HG02678 (cell line): ENCODE results near the gene GLT6D1.

Experiments used
- ATAC-seq: cut with Tn5 transposase; IDR thresholded peaks from one replicate; pipeline ENCODE4 v1.9.1; 2021; ENCODE audit warnings: mild to moderate bottlenecking, moderate library complexity; ENCODE audit not compliant: unreplicated experiment

GLT6D1 gene

DNA sequence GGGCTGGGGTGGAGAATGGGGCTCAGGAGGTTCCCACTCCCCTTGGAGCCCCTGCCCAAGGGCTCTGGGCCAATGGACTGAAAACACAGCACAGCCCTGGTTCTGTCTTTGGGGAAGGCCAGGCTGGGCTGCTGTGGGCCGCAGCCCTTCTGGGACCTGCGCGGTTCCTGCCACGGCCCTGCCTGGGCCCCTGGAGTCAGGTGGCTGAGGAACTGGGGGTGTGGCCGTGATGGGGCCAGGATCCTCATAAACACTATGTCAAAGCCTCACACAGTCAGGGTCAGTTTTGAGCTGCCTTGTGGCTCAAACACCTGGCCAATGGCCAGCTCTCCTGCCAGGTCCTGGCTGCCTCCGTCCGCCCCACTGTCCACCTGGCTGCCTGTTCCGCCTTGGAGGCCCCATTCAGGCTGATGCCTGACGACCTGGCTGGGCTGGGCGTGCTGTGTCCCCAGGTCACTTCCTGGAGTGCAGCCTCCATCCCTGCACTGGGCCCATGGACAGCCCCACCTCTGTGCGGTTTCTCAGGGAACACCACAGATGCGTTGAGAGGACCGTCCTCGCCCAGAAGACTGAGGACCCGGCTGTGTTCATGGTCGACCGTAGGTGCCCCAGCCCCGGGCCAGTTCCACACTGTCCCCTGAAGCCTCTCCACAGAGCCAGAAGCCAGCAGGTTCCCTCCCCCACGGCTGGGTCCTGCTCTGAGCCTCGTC lies 50.3 kb downstream of the GLT6D1 start:
- no peak for ATAC-seq

DNA sequence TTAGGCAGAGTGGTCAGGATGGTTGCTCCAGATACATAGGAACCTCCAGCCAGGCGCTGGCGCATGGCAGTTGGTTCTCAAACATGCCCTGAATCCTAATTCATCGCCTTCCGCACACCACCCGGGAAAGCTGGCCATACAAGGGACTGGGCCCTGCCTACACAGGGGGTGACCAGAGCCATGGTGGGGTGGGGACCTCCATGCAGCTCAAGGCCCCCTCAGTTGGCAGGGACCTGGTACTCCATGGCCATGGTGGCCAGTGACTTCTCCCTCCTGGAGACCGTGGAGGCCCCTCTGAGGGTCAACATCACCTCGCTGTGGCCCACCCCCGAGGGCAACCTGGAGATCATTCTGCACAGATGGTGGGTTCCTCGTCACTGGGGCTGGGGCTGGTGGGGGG lies 51.0 kb downstream of the GLT6D1 start:
- no peak for ATAC-seq

DNA sequence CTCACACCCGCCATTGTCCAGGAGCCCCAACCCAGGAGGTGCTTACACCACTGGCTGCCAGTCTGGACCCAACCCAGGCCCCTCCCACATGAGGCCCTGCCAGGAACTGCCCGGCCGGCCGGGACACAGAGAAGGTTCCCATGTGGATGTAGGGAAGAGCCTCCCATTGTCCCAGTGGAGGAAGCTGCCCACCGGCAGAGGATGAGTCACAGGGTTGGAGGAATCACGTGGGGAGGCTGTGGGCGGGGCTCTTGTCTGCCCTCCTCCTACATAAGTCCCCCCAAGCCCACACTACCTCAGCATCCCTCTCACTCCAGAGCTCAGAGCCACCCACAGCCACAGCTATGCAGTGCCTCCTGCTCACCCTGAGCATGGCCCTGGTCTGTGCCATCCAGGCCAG lies 51.7 kb downstream of the GLT6D1 start:
- no peak for ATAC-seq

DNA sequence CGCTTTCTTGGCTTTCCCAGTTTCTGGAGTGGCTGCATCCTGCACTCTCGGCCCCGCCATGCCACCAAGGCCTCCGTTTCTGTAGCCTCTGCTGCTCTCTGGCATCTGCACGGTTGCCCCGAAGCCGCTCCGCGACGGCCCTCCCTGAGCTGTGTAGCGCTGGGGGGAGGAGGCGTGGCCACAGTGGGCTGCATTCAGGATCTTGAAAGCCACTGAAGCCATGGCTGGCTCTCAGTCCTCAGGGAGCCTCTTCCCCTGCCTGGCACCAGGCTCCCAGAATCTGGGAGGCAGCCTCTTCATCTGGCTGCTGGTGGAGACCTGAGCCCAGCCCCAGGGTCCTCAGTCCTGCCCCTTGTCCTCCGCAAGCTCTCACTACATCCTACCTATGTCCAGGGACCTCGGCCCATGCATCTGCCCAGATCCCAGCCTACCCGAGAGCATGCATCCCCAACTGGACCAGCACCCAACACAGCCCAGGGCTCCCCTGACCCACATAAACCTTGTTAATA lies 52.7 kb downstream of the GLT6D1 start:
- no peak for ATAC-seq

DNA sequence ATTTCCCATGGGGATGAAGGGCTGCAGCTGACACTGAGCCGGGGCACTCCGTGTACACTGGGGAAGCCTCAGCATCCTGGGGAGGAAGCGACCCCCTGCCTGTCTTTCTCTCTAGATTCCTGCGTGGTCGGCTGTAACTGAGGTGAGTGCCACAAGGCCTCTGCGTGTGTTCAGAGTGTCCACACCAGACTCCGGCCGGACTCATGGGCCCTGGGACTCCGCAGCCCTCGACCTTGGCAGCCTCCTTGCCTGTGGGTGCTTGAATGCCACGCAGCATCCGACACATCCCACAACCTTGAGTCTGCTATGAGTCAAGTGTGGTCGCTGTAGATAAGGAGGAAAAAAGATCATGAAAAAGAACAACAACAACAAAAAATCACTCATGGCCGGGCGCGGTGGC lies 54.4 kb downstream of the GLT6D1 start:
- no peak for ATAC-seq

DNA sequence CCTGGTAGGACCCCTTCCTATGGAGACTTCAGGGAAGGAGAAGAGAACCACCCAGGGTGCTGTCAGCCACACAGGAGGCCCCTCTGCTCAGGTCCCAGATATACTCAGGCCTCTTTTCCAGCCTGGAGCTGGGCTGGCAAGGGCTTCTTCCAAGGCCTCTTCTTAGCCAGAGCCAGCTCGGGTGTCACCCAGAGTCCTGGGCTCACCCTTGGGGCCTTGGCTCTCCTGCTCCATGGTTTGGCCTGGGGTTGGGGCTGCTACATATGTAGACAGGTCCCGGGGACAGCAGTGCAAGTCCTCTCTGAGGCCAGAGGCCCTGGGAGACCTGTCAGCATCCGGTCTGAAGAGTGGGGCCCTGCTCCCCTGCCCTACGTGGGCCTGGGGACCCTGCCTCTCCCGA lies 55.0 kb downstream of the GLT6D1 start:
- ATAC-seq, result no peak

DNA sequence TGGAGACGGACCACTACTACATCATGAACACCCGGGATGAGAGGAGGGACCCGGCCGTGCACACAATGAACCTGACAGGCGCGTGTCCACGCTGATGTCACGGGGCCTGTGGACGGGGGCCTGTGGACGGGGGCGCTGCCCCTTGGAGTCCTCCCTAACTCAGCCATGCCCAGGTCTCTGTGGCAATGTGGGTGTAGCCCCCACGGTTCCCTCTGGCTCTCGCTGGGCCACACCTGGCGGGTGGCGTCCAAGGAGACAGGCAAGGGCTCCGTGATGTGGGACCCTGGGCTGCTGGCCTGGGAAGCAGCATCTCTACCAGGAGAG lies 55.7 kb downstream of the GLT6D1 start:
- no peak for ATAC-seq

DNA sequence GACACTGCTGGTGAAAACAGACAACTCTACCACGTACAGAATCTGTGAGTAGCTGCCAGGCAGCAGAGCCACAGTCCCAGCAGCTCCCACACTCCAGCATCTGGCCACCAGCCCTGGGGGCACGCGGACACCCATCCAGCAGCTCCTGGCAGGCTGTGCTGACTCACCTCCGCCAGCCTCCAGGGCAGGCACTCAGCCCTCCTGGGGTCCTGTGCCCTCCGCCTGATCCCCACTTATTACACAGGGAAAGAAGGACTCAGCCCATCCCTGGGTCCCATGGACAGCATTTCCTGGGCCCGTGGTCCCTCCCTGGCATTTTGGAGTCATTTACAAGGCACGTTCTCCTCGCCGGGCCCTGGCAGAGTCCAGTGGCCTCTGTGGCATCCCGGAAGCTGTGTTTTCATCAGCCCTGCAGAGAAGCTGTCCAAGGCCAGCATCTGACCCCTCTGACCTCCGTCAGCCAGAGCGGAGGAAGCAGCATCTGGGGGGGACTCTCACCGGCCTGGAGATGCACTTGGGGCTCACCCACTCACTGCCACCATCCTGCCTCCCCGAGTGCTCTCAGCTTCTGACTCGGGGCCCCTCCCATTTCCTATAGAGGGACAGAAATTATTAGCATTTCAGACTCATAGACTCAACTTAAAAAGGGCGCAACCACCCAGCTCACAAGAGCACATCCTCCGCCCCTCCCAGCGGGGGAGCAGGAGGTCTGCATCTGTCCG lies 56.2 kb downstream of the GLT6D1 start:
- ATAC-seq, result no peak

DNA sequence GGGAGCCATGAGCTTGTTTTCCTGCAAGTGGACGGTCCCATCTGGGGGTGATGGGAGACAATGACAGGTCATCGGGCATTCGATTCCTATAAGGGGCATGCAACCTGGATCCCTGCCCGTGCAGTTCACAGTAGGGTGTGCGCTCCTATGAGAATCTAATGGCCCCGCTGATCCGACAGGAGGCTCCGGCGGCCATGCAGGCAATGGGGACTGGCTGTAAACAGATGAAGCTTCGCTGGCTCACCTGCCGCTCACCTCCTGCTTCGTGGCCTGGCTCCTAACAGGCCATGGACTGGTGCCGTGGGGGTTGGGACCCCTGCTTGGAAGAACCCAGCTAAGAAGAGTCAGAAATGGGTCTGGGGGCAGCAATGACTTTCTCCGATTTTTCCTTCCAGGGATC lies 56.8 kb downstream of the GLT6D1 start:
- ATAC-seq, result no peak

DNA sequence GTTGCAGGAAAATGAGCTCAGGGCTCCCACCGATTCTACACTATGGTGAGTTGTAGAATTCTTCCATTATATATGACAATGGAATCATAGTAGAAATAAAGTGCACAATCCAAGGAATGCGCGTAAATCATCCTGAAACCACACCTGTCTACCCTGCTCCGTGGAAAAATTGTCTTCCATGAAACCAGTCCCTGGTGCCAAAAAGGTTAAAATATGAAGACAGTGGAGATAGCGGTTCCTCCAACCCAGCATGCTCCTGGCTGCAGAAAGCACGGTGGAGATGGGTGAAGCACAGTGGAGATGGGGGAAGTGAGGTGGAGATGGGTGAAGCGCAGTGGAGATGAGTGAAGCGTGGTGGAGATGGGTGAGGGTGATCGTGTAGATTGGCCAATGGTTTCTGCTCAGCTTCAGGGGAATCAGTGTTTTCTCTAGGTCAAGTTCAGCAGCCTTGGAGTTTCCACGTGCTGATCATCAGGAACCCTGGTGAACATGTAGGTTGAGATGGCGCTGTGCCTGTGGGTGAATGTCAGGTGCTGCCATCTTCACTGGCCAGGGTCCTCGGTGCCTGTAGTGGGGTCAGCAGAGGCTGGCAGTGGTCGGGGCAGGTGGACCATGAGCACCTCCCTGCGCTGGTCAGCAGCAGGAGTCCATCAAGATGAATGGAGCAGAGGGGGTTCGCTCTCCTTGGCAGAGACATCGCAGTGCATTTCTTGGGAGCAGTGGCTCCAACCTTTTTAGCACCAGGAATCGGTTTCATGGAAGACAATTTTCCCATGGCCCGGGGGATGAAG lies 57.5 kb downstream of the GLT6D1 start:
- no peak for ATAC-seq

DNA sequence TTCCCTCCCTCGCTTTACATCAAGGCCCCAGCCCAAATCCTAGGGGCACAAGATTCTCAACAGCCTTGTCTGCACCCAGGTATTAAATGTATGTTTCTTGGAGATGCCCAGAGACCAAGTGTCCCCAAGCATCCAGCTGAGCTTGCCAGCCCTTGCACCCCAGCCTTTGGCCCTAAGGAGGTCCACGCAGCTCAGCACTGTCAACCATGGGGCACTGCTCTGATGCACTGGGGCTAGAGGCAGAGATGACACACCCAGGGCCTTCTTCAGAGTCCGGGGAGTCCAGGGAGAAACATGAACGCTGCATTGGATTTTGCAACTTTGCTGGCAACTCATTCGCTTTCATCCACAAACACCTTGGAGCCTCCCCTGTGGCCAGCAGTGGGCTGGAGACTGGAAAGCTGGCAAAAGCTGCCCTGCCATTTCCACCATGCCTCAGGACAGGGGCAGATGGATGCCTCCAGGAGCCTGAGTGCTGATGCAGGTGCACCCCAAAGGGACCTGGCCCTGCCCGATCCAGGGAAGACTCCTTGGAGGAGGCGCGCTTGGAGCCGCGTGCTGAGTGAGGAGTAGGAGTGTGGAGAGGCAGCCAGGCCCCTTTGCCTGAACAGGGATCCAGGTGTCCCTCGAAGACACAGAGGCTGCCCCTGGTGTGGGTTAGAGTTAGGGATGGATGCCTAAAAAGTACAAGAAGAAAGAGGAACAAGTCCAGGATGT lies 58.5 kb downstream of the GLT6D1 start:
- no peak for ATAC-seq

DNA sequence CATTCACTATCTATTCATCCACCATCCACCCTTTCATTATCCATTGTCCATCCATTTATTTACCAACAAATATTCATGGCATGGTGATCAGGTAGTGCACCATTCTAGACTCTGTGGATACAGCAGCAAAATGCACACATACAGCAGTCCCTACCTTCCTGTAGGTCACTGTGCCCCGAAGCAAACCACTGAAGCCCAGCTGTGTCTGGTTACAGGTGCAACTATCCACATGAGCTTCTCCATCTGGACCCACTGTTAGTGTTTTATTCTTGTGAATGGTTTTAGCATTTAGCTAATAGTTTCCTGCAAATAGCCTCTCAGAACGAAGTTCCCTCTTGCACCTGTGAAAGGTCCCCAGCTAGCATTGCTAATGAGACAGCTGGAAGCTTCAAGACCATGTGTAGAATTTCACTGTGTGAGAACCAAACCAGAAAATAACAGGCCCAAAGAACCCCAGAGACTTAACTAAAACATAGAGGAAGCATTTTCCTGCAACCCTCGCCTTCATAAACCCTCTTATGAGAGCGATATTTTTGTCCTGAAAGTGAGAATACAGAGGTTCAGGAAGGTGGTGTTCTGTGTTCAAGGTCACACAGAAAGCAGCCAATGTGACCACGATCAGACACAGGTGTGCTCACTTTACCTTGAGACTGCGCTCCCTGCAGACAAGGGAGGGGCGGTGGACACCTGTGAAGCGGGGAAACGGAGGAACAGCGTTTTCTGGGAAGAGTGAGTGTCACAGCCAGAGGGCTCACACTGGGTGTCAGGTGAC lies 59.3 kb downstream of the GLT6D1 start:
- no peak for ATAC-seq

DNA sequence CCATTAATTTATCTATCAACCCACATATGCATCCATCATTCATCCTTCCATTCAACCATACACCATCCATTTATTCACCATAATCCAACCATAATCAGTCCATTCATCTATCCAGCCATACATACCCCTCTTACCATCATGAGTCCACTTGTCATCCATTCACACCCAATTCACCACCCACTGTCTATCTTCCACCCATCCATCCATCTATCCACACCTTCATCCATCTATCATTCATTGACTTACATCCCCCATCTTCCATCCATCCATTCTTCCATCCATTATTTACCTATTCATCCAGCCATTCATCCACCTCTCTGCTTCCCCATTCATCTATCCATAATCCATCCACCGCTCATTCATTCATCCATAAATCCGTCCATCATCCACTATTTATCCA lies 60.0 kb downstream of the GLT6D1 start:
- no peak for ATAC-seq

DNA sequence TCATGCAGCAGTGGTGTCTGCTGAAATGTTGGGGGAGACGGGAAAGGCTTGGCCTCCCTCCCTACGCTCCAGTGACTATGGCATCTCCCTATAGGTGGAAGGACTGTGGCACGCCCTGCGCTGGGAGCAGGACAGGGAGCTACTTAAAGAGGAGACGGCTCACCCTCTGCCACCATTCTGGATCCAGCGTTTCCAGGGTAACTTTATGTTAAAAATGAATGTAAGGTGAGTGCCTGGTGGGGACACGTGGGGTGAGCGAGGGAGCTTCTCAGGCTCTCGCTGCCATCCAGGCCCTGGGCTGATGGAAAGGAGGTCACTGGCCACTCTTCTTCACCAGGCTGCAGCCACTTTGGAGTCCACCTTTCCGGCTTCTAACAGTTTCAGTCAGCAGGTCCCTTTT lies 62.1 kb downstream of the GLT6D1 start:
- ATAC-seq, result no peak

DNA sequence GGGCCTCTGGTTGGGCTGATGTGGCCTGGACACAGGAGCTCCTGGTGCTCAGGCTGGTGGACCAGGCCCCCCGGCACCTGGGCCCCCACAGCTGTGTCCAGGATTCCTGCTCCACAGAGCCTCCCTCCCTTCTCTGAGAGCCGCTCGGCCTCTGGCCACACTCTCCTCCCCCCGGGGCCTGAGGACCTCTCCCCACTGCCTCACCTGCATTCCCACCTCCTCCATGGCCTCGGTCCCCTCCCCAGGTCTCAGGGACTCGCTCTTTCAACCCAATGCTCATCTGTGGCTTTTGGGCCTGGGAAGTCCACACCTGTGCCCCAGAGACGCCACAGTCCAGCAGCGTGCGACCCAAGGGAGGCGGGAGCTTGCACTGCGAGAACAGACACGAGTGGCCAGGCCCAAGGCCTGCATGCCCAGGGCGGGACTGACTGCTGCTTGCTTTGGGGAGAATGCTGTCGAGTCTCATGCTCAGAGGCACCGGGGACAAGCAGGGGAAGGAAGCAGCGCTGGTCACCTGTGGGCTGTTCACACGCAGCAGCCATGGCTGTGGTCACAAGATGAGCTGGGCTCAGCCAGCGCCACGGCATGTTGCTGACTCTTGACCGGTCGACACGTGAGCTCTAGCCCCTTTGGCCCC lies 63.2 kb downstream of the GLT6D1 start:
- no peak for ATAC-seq

DNA sequence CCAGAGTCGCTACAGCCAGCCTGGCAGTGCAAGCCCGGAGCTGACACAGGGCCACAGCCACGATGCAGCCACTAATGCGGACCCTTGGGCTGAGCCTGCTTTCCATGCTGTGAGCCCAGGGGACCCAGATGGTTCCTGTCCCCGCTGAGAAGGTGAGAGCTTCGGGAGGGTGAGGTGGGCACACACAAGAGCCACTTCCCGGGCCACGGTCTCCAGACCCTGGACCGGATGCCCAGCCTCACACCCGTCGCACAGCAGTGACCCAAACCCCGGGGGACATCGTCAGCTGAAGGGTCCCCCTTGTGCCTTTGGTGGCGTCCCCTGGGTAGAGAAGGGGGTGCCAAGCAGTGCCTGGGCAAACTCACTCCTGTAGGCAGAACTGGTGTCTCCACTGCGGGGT lies 64.4 kb downstream of the GLT6D1 start:
- ATAC-seq, result no peak

DNA sequence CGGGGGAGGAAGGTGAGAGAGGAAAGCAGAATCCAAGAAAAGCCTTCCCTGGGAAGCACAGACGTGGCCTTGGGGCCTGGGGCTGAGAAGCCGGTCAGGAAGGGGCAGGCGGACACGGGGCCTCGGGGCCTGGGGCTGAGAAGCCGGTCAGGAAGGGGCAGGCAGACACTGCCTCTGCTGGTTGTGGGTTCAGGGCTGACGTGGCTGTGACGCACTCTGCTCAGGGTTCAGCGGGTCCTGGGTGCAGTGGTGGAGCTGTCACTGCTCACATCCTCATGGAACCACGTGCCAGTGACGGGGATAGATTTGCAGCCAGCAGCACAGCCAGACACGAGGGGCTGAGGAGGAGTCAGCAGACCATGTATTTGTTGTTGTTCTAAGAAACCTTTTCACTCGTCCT lies 65.0 kb downstream of the GLT6D1 start:
- ATAC-seq, result no peak
